ENCODE measurements around the gene SMIM26.

Gene SMIM26

GRCh38 chr20:18585134-18585533 lies 17.9 kb downstream of the SMIM26 start:
- DNase-seq (ENCODE audit: low read depth): no peak

DNA sequence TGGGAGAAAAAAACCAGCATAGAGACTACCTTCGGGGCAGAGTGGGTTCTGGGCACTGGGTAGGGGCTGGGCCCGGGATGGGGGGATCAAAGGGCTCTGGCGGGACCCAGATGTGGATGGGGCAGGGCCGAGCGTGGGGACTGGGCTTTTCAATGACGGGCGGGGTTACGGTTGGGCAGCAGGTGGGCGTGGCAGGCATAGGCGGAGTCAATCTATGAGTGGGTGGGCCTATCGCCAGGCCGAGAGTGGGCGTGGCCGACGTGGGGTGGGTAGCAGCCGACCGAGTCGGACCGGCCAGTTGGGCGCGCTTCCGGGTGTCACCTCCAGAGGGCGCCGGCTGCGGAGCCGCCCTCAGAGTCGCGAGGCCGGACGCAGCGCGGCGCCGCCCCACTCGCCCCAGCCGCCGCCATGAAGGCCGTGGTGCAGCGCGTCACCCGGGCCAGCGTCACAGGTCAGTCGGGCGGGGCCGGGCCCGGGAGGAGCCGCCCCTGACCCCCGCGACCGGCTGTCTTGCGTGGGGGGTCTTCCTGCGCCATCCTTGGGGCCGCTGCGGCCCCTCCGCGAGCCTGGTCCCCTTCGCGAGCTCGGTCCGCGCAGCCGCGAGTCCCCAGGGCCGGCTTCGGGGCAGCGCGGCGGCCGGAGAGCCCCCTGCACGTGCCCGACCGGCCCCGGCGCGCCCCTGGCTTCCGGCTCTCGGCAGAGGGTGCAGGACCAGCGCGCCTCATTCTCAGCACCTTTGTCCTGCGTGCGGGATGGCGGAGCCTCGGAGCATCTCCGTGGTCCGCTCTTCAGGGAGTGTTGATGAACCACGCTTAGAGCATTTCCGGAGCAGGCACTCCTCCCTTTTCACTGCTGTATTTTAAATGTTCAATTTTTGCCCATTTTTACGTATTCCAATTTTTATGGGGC lies 20.7 kb downstream of the SMIM26 start, which contains the start of gene DTD1:
Gene DTD1, plus strand, starts transcription at position 390 of the 909 bp plus-strand sequence. Its CDS starts 19 bp downstream, at position 409.
- DNase-seq (ENCODE audit: low read depth): peak; percentile 69

GRCh38 chr20:18588574-18588933 lies 21.3 kb downstream of the SMIM26 start:
- DNase-seq (ENCODE audit: low read depth): no peak

DNA sequence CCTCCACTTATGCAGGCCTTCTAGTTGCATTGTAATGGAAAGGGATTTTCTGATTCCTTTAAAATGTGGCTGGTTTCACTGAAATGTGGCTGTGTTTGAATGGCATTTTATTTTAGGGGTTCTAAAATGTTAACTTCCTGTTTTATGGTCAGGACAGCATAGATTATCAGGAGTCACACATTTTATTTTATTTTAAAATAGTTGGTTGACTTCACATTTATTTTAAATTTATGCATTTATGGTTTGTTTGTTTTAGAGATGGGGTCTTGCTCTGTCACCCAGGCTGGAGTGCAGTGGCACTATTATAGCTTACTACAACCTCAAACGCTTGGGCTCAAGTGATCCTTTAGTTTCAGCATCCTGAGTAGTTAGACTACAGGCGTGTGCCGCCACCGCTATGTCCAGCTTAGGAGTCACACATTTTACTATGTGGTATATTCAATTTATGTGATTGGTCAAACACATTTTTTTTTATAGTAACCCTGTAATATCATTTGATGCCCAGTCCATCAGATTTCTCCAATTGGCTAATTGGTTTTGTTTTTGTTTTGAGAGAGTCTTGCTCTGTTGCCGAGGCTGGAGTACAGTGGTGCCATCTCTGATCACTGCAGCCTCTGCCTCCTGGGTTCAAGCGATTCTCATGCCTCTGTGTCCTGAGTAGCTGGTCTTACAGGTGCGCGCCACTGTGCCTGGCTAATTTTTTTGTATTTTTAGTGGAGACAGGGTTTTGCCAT lies 22.9 kb downstream of the SMIM26 start:
- DNase-seq (ENCODE audit: low read depth): no peak

DNA sequence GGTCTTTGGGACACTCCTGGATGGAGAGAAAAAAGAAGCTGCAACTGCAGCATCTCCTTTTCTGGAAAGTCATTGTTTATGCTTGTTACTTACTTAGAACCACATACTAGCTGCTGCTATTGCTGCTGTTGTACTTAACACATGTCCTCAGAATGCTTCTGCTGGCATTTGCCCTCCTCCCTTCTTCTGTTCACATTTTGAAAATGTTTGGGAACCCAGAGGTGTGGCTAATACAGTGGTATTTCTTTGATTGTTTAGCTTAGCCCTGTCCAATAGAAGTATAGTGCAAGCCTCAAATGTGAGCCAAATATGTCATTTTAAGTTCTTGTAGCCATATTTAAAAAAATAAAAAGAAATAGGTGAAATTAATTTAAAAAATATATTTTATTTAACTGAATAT lies 29.0 kb downstream of the SMIM26 start:
- DNase-seq (ENCODE audit: low read depth): no peak

DNA sequence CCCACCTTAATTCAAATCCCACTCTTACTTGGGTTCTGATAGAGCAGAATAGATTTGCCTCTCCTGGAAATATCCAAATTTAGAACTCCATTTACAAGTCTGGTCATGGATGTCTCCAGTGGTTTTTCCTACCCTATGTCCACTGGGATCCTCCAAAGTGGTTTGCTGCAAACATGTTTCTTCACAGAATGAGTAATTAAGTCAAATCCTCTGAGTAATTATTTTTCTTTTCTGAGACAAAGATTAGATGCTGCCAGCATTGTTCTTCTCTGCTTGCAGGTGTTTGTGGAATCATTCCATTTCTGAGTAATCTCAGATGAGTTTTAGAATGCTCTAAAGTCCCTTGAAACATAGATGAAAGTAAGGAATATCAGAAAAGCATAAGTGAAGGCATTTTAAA lies 42.5 kb downstream of the SMIM26 start:
- DNase-seq (ENCODE audit: low read depth): no peak

DNA sequence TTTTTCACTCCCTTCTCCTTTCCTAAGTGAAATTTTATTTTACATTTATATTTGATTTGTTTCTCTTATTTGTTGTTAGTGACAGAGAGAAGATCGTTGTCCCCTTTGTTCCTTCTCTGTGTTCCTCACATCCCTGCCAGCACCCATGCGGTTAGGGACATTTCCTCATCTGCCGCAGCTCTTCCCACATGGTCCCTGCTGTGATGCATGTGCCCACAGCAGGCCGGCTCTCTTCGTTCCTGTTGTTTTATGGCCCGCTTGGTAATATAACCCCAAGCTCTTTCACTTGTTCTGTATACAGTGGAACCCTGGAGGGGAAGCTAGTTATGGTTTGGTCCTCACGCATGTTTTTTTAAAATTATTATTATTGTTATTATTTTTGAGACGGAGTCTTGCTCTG lies 44.3 kb downstream of the SMIM26 start:
- DNase-seq (ENCODE audit: low read depth): no peak

GRCh38 chr20:18613553-18613952 lies 46.3 kb downstream of the SMIM26 start:
- DNase-seq (ENCODE audit: low read depth): no peak

- no peak for DNase-seq (ENCODE audit: low read depth)
Observed at GRCh38 chr20:18614244-18614643, 47.0 kb downstream of the SMIM26 start.

- no peak for DNase-seq (ENCODE audit: low read depth)
Observed at GRCh38 chr20:18615020-18615650, 47.9 kb downstream of the SMIM26 start.
